HepG2 (cell line): ENCODE data around the gene ESRP2. TPM values are rescaled to one million over a fixed set of nuclear protein-coding genes. Genes with fewer than 3 reads are reported as not detected.

Experiments
- ATF7-NPFF ChIP-seq: sonication (generic); formaldehyde crosslinking; IDR thresholded peaks from 2 replicates; pipeline ENCODE4 v1.8.1; 2023; ENCODE audit warnings: mild to moderate bottlenecking, low read depth, missing genetic modification reagents, moderate library complexity
- CSRNP2 ChIP-seq: sonication (generic); formaldehyde crosslinking; conservative IDR thresholded peaks from 2 replicates; pipeline ENCODE4 v1.8.0; 2022; ENCODE audit warnings: low read depth, missing genetic modification reagents
- DDIT3 ChIP-seq: sonication (generic); formaldehyde crosslinking; IDR thresholded peaks from 2 replicates; pipeline ENCODE4 v1.4.0; 2020; ENCODE audit warnings: mild to moderate bottlenecking, missing genetic modification reagents
- FIP1L1 ChIP-seq: fragments of 200-400 bp; formaldehyde crosslinking; IDR thresholded peaks from 2 replicates; pipeline ENCODE4 v1.6.1; 2018; ENCODE audit warnings: low read depth, mild to moderate bottlenecking, low read length, moderate library complexity, borderline replicate concordance; ENCODE audit not compliant: insufficient read depth
- FOXK1 ChIP-seq: sonication (generic); formaldehyde crosslinking; IDR thresholded peaks from 2 replicates; pipeline ENCODE4 v1.4.0; 2020; ENCODE audit warnings: low read depth, missing genetic modification reagents, borderline replicate concordance
- GLI4 ChIP-seq: sonication (generic); formaldehyde crosslinking; IDR thresholded peaks from 2 replicates; pipeline ENCODE4 v1.5.1; 2020; ENCODE audit warnings: missing genetic modification reagents, mild to moderate bottlenecking, moderate library complexity, borderline replicate concordance
- HNRNPK ChIP-seq: fragments of 200-400 bp; formaldehyde crosslinking; IDR thresholded peaks from 2 replicates; pipeline ENCODE4 v1.6.1; 2018; ENCODE audit warnings: low read length, low read depth, moderate library complexity, mild to moderate bottlenecking; ENCODE audit not compliant: poor library complexity, severe bottlenecking
- HNRNPL ChIP-seq: fragments of 200-400 bp; formaldehyde crosslinking; IDR thresholded peaks from 2 replicates; pipeline ENCODE4 v1.6.1; 2017; ENCODE audit warnings: mild to moderate bottlenecking, low read depth, low read length
- JUN ChIP-seq: sonication (generic); formaldehyde crosslinking; IDR thresholded peaks from 2 replicates; pipeline ENCODE4 v1.4.0; 2020; ENCODE audit warnings: mild to moderate bottlenecking, missing genetic modification reagents
- MIXL1 ChIP-seq: IDR thresholded peaks from 2 replicates; pipeline ENCODE4 v1.6.1; 2016
- NFKBIZ ChIP-seq: IDR thresholded peaks from 2 replicates; pipeline ENCODE4 v1.6.1; 2018; ENCODE audit warnings: missing genetic modification reagents, missing compliant biosample characterization
- NFYC ChIP-seq: IDR thresholded peaks from 2 replicates; pipeline ENCODE4 v1.6.1; 2016; ENCODE audit warnings: missing genetic modification reagents, missing compliant biosample characterization
- NR2F6 ChIP-seq, 2 experiments: IDR thresholded peaks; 2 replicates each; pipeline ENCODE4 v1.6.1; 2016; ENCODE audit warnings: antibody characterized with exemption in 1 of 2, mild to moderate bottlenecking in 1 of 2
- SMC3 ChIP-seq: IDR thresholded peaks from 2 replicates; pipeline ENCODE4 v1.6.1; 2011; ENCODE audit warnings: low read length, improper control_type of control experiment
- YEATS4 ChIP-seq: sonication (generic); formaldehyde crosslinking; IDR thresholded peaks from 2 replicates; pipeline ENCODE4 v1.4.0; 2020; ENCODE audit warnings: missing genetic modification reagents, borderline replicate concordance
- YY1 ChIP-seq: IDR thresholded peaks from 2 replicates; pipeline ENCODE4 v1.6.1; 2011; ENCODE audit warnings: low read length, low read depth, moderate library complexity, mild to moderate bottlenecking; ENCODE audit not compliant: insufficient read depth, insufficient replicate concordance
- ZFAT ChIP-seq: sonication (generic); formaldehyde crosslinking; conservative IDR thresholded peaks from 2 replicates; pipeline ENCODE4 v1.8.1; 2023; ENCODE audit warnings: missing genetic modification reagents, inconsistent platforms
- ZKSCAN1 ChIP-seq: fragments of 150-350 bp; IDR thresholded peaks from 2 replicates; pipeline ENCODE4 v1.6.1; 2014; ENCODE audit warnings: low read length
- ZNF543 ChIP-seq: sonication (generic); formaldehyde crosslinking; IDR thresholded peaks from 2 replicates; pipeline ENCODE4 v1.4.0; 2020; ENCODE audit warnings: mild to moderate bottlenecking, missing genetic modification reagents
- ZNF598 ChIP-seq: sonication (generic); formaldehyde crosslinking; IDR thresholded peaks from 2 replicates; pipeline ENCODE4 v1.5.1; 2020; ENCODE audit warnings: mild to moderate bottlenecking, missing genetic modification reagents, borderline replicate concordance
- ZNF747 ChIP-seq: sonication (generic); formaldehyde crosslinking; IDR thresholded peaks from 2 replicates; pipeline ENCODE4 v1.8.1; 2023; ENCODE audit warnings: missing genetic modification reagents, mild to moderate bottlenecking, borderline replicate concordance
- ZNF761 ChIP-seq: sonication (generic); formaldehyde crosslinking; conservative IDR thresholded peaks from 2 replicates; pipeline ENCODE4 v1.4.0; 2020; ENCODE audit warnings: mild to moderate bottlenecking, missing genetic modification reagents
- ZSCAN12 ChIP-seq: sonication (generic); formaldehyde crosslinking; IDR thresholded peaks from 2 replicates; pipeline ENCODE4 v1.9.0; 2021; ENCODE audit warnings: mild to moderate bottlenecking, missing genetic modification reagents
- polyA plus RNA-seq, 8 experiments: library from polyadenylated mRNA; depleted of rRNA in 3 of 8; stranded (reverse) in 7 of 8; unstranded in 1 of 8; fragments of >200 nt; fragmentation: Illumina TruSeq in 4 of 8; extraction: Trizol in 4 of 8; gene quantifications; 2 replicates each; pipeline versions ENCODE4 v1.2.1 to v1.2.3, GENCODE V29; 2011 to 2016; ENCODE audit warnings: low read depth in 4 of 8, missing spikeins in 1 of 8, mixed read lengths in 1 of 8; ENCODE audit not compliant: insufficient read depth in 1 of 8
- total RNA-seq, 5 experiments: library from RNA; depleted of rRNA; stranded (reverse); fragments of >200 nt; fragmentation: Illumina TruSeq; extraction: Trizol; gene quantifications; 2 replicates each; pipeline ENCODE4 v1.2.3, GENCODE V29; 2016; ENCODE audit warnings: low read depth in 1 of 5
- TF ChIP-seq, protein P1 (sequence below): sonication (generic); formaldehyde crosslinking; IDR thresholded peaks from 2 replicates; pipeline ENCODE4 v1.8.0; 2022; ENCODE audit warnings: low read depth, missing genetic modification reagents
- TF ChIP-seq, protein P2 (sequence below): IDR thresholded peaks from 2 replicates; pipeline ENCODE4 v1.6.1; 2016

Gene ESRP2
- total and polyA plus RNA-seq, 2 of the 13 experiments (the other 11 are each of a cell fraction or from before 2014, with no cell fraction given) = 21.1 to 32.4 TPM

GRCh38 chr16:68244903-68245853 lies 9.3 kb upstream of the ESRP2 start, which contains the start of gene PLA2G15 (continued):
- TF ChIP-seq GLI4 (peak; percentile 62; the same call in 1 of the 2 replicates), ATF7-NPFF (peak; percentile 68), YEATS4 (peak; percentile 88; the same call in 1 of the 2 replicates), ZNF747 (peak; percentile 92), ZKSCAN1 (no peak), FIP1L1 (no peak), ZNF598 (peak; percentile 11; the same call in 1 of the 2 replicates), SMC3 (no peak), HNRNPL (peak; percentile 37; the same call in 1 of the 2 replicates), ZSCAN12 (CRISPR knock-in tag) (no peak), FOXK1 (CRISPR knock-in tag) (peak; percentile 77), NFYC (CRISPR knock-in tag) (peak; percentile 92), ZNF543 (CRISPR knock-in tag) (0 out of 2 replicates have a peak, but pooled peaks have one; percentile 46), HNRNPK (no peak), DDIT3 (no peak), JUN (CRISPR knock-in tag) (no peak; the same call in 1 of the 2 replicates), NFKBIZ (CRISPR knock-in tag) (peak; percentile 32; the same call in 1 of the 2 replicates), NR2F6 (IDR thresholded peaks at IDR 0.05) (no peak), NR2F6 (CRISPR knock-in tag; IDR thresholded peaks at IDR 0.05) (no peak; the same call in 1 of the 2 replicates), CSRNP2 (CRISPR knock-in tag) (no peak), ZFAT (CRISPR knock-in tag) (no peak), MIXL1 (CRISPR knock-in tag) (no peak), YY1 (peak; percentile 79), ZNF761 (CRISPR knock-in tag) (no peak)
- TF ChIP-seq, protein P1, sequence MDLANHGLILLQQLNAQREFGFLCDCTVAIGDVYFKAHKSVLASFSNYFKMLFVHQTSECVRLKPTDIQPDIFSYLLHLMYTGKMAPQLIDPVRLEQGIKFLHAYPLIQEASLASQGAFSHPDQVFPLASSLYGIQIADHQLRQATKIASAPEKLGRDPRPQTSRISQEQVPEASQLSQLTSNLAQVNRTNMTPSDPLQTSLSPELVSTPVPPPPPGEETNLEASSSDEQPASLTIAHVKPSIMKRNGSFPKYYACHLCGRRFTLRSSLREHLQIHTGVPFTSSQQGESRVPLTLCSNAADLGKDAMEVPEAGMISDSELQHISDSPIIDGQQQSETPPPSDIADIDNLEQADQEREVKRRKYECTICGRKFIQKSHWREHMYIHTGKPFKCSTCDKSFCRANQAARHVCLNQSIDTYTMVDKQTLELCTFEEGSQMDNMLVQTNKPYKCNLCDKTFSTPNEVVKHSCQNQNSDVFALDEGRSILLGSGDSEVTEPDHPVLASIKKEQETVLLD = peak; percentile 66
- TF ChIP-seq, protein P2, sequence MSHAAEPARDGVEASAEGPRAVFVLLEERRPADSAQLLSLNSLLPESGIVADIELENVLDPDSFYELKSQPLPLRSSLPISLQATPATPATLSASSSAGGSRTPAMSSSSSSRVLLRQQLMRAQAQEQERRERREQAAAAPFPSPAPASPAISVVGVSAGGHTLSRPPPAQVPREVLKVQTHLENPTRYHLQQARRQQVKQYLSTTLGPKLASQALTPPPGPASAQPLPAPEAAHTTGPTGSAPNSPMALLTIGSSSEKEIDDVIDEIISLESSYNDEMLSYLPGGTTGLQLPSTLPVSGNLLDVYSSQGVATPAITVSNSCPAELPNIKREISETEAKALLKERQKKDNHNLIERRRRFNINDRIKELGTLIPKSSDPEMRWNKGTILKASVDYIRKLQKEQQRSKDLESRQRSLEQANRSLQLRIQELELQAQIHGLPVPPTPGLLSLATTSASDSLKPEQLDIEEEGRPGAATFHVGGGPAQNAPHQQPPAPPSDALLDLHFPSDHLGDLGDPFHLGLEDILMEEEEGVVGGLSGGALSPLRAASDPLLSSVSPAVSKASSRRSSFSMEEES = no peak; the same call in 1 of the 2 replicates
